HCT116 (cell line): ENCODE results near the gene PARM1. TPM values are rescaled to one million over a fixed set of nuclear protein-coding genes. Genes with fewer than 3 reads are reported as not detected.

Experiments used
- ATAC-seq: fragments of 200-7000 bp; cut with Tn5 transposase; 2 replicates; pipeline ENCODE4 v1.9.1; 2020; ENCODE audit warnings: mild to moderate bottlenecking, moderate library complexity
- BruUV-seq: library from RNA; stranded (reverse); fragments of 400-500 nt; replicated peaks from 2 replicates; lab custom pipeline; 2021; lab: Mats Ljungman, UMichigan
- CTCF ChIA-PET: fragments of 300-600 bp; sonication (Branson Sonifier 250); formaldehyde crosslinking; loops from one replicate; lab custom pipeline; 2021; ENCODE audit warnings: antibody characterized with exemption; lab: Charles Lee
- POLR2A ChIA-PET: fragments of 300-600, 350-600 bp; sonication (Branson Sonifier 250); formaldehyde crosslinking; loops from one replicate; lab custom pipeline; 2021; ENCODE audit warnings: antibody characterized with exemption; lab: Charles Lee
- RAD21 ChIA-PET, 2 experiments: fragments of 300-600 bp; sonication (Branson Sonifier 250); formaldehyde crosslinking; loops; one replicate each; lab custom pipeline; 2023; ENCODE audit warnings: low total read pairs in 2 of 2; ENCODE audit not compliant: uncharacterized antibody in 2 of 2, unreplicated experiment in 2 of 2, low non-redundant PET in 1 of 2; lab: Charles Lee
- DNase-seq: peaks from one replicate; pipeline ENCODE4 v3.0.0-alpha.2; 2010; ENCODE audit warnings: low read depth, low spot score
- H2AFZ ChIP-seq: fragments of 200-600 bp; shearing (Covaris generic), sonication (generic); 2 replicates; pipeline ENCODE4 v1.6.1; 2017; ENCODE audit warnings: low read depth, mixed run types, mixed read lengths, antibody characterized with exemption, low read length; ENCODE audit not compliant: poor library complexity, severe bottlenecking
- H3K27ac ChIP-seq: 2 replicates; pipeline ENCODE4 v1.5.1; 2012; ENCODE audit warnings: low read depth, low read length
- H3K27me3 ChIP-seq: fragments of 200-600 bp; sonication (generic); 2 replicates; pipeline ENCODE4 v1.6.1; 2016; ENCODE audit warnings: mixed run types, low read length, mixed read lengths; ENCODE audit not compliant: insufficient read depth
- H3K36me3 ChIP-seq, 2 experiments: fragments of 200-500 bp in 1 of 2; fragments of 200-600 bp in 1 of 2; sonication (Bioruptor generic) in 1 of 2; sonication (generic) in 1 of 2; 2 replicates each; pipeline versions ENCODE4 v1.5.1 to v1.6.1; 2014 to 2016; ENCODE audit warnings: low read length in 2 of 2, inconsistent platforms in 1 of 2, mixed read lengths in 1 of 2, mixed run types in 1 of 2; ENCODE audit not compliant: insufficient read depth in 2 of 2, control insufficient read depth in 1 of 2
- H3K4me1 ChIP-seq, 2 experiments: fragments of 200-600 bp in 1 of 2; sonication (generic) in 1 of 2; 2 replicates each; pipeline versions ENCODE4 v1.5.1 to v1.6.1; 2012 to 2017; ENCODE audit warnings: low read length in 2 of 2, inconsistent platforms in 1 of 2, mild to moderate bottlenecking in 1 of 2, mixed read lengths in 1 of 2, mixed run types in 1 of 2, moderate library complexity in 1 of 2; ENCODE audit not compliant: insufficient read depth in 2 of 2, control insufficient read depth in 1 of 2
- H3K4me2 ChIP-seq: fragments of 200-600 bp; sonication (generic); 2 replicates; pipeline ENCODE4 v1.6.1; 2017; ENCODE audit warnings: mixed run types, low read length, mixed read lengths
- H3K4me3 ChIP-seq, 2 experiments: fragments of 200-600 bp in 1 of 2; sonication (generic) in 1 of 2; replicated peaks in 1 of 2; 2 replicates each; pipeline ENCODE4 v1.5.1; 2011 to 2016; ENCODE audit warnings: low read length in 2 of 2, control low read depth in 1 of 2, low read depth in 1 of 2, mild to moderate bottlenecking in 1 of 2, mixed read lengths in 1 of 2, mixed run types in 1 of 2
- H3K79me2 ChIP-seq: fragments of 200-600 bp; sonication (generic); 2 replicates; pipeline ENCODE4 v1.6.1; 2017; ENCODE audit warnings: mild to moderate bottlenecking, mixed run types, low read length, moderate library complexity, mixed read lengths; ENCODE audit not compliant: insufficient read depth
- H3K9ac ChIP-seq: fragments of 200-600 bp; sonication (generic); 2 replicates; pipeline ENCODE4 v1.6.1; 2016; ENCODE audit warnings: low read length, mixed read lengths
- H3K9me2 ChIP-seq: fragments of 200-600 bp; sonication (generic), shearing (Covaris generic); 2 replicates; pipeline ENCODE4 v1.6.1; 2017; ENCODE audit warnings: mixed run types, mild to moderate bottlenecking, moderate library complexity; ENCODE audit not compliant: insufficient read depth
- H3K9me3 ChIP-seq, 2 experiments: fragments of 200-500 bp in 1 of 2; fragments of 200-600 bp in 1 of 2; sonication (Bioruptor generic) in 1 of 2; sonication (generic) in 1 of 2; 2 replicates each; pipeline ENCODE4 v1.6.1; 2014 to 2017; ENCODE audit warnings: low read length in 2 of 2, mixed read lengths in 2 of 2, inconsistent platforms in 1 of 2, low read depth in 1 of 2, mild to moderate bottlenecking in 1 of 2, mixed run types in 1 of 2, moderate library complexity in 1 of 2; ENCODE audit not compliant: control insufficient read depth in 1 of 2, insufficient read depth in 1 of 2
- H4K20me1 ChIP-seq: fragments of 200-600 bp; sonication (generic), shearing (Covaris generic); 2 replicates; pipeline ENCODE4 v1.6.1; 2017; ENCODE audit warnings: mixed run types, mild to moderate bottlenecking, moderate library complexity; ENCODE audit not compliant: insufficient read depth
- ATF3 ChIP-seq: IDR thresholded peaks from 2 replicates; pipeline ENCODE4 v1.6.1; 2012
- CEBPB ChIP-seq: IDR thresholded peaks from 2 replicates; pipeline ENCODE4 v1.6.1; 2012; ENCODE audit warnings: low read depth
- CTCF ChIP-seq, 3 experiments: fragments of 200-600 bp in 1 of 3; sonication (generic) in 1 of 3; IDR thresholded peaks in 2 of 3; conservative IDR thresholded peaks in 1 of 3; 2 replicates each; pipeline ENCODE4 v1.5.1; 2012 to 2017; ENCODE audit warnings: low read depth in 2 of 3, low read length in 2 of 3, antibody characterized with exemption in 1 of 3, borderline replicate concordance in 1 of 3, control low read depth in 1 of 3, mild to moderate bottlenecking in 1 of 3, mixed read lengths in 1 of 3, mixed run types in 1 of 3, moderate library complexity in 1 of 3; ENCODE audit not compliant: insufficient read depth in 1 of 3
- EGR1 ChIP-seq: IDR thresholded peaks from 2 replicates; pipeline ENCODE4 v1.6.1; 2012; ENCODE audit warnings: low read depth
- ELF1 ChIP-seq: IDR thresholded peaks from 2 replicates; pipeline ENCODE4 v1.6.1; 2012; ENCODE audit warnings: low read depth, borderline replicate concordance
- EZH2 ChIP-seq: fragments of 200-600 bp; sonication (generic); IDR thresholded peaks from 2 replicates; pipeline ENCODE4 v1.6.1; 2017; ENCODE audit warnings: antibody characterized with exemption, mixed run types
- EZH2phosphoT487 ChIP-seq: fragments of 200-600 bp; IDR thresholded peaks from 2 replicates; pipeline ENCODE4 v1.6.1; 2018; ENCODE audit warnings: antibody characterized with exemption, borderline replicate concordance
- MAX ChIP-seq: IDR thresholded peaks from 2 replicates; pipeline ENCODE4 v1.6.1; 2012
- RAD21 ChIP-seq: IDR thresholded peaks from 2 replicates; pipeline ENCODE4 v1.6.1; 2012; ENCODE audit warnings: low read depth, mild to moderate bottlenecking
- SIN3A ChIP-seq: IDR thresholded peaks from 2 replicates; pipeline ENCODE4 v1.6.1; 2012; ENCODE audit warnings: low read depth
- SP1 ChIP-seq: IDR thresholded peaks from 2 replicates; pipeline ENCODE4 v1.6.1; 2012; ENCODE audit warnings: low read depth
- ZFX ChIP-seq: fragments of 450-650 bp; IDR thresholded peaks from 2 replicates; pipeline ENCODE4 v1.6.1; 2017
- ZNF274 ChIP-seq: fragments of 200-500 bp; sonication (Bioruptor generic); IDR thresholded peaks from 2 replicates; pipeline ENCODE4 v1.6.1; 2014; ENCODE audit warnings: mild to moderate bottlenecking, low read depth, low read length, inconsistent platforms
- intact Hi-C: fragments of 100-400 bp; cut with micrococcal nuclease; formaldehyde crosslinking; loops from 2 replicates; pipeline ENCODE4 v1.10.0; 2022
- total RNA-seq: library from RNA; stranded (reverse); gene quantifications from one replicate; pipeline ENCODE4 v1.2.1, GENCODE V29; 2021; ENCODE audit not compliant: unreplicated experiment

Gene PARM1
- total RNA-seq, 1 experiment from 2014 or later: 11.7 TPM

GRCh38 chr4:74931376-74931775 is 1.5 kb upstream of the PARM1 start:
- H3K9me3 ChIP-seq: no peaks in the 10 kb centered on the region
- no peak for ATAC-seq
- H2AFZ ChIP-seq: no peak overlapping the region
- ChIA-PET RAD21 (no interaction called here), POLR2A (no interaction called here), CTCF (interaction anchor here (1.5 to 2.5 kb wide), 2 partner anchors 15 to 559 kb away, joined by 3 to 7 read pairs; no protein-coding TSS in a partner anchor)
- H3K36me3 ChIP-seq: no peaks in the 10 kb centered on the region
- no peak overlapping the region for H3K4me3 ChIP-seq
- TF ChIP-seq SIN3A: no peak
- TF ChIP-seq CTCF (IDR thresholded peaks at IDR 0.05 in 2 of 3, conservative IDR thresholded peaks at IDR 0.05 in 1 of 3; ENCODE audit: borderline replicate concordance in 1 of 3, insufficient read depth in 1 of 3, low read depth in 2 of 3, low read length in 2 of 3): no peak
- TF ChIP-seq MAX: no peak
- no peak for TF ChIP-seq ELF1
- no peak for TF ChIP-seq SP1
- no peak for TF ChIP-seq EZH2phosphoT487
- no peak for TF ChIP-seq EGR1
- no peak for TF ChIP-seq RAD21
- TF ChIP-seq ATF3: no peak
- no peak for TF ChIP-seq CEBPB
- no peak for TF ChIP-seq ZFX
- TF ChIP-seq ZNF274: no peak
- no peak for TF ChIP-seq EZH2
- H3K4me1 ChIP-seq: peaks cover 0 to 17% of the 10 kb centered on the region in 2 experiments; a peak in 1 of 4 replicates
- H3K27ac ChIP-seq: no peak overlapping the region
- no peak overlapping the region for H3K9ac ChIP-seq
- H3K79me2 ChIP-seq: no peaks in the 10 kb centered on the region
- no peaks in the 10 kb centered on the region for H4K20me1 ChIP-seq
- H3K4me2 ChIP-seq: no peak overlapping the region
- no peak for DNase-seq
- H3K9me2 ChIP-seq: no peaks in the 10 kb centered on the region
- BruUV-seq: no TSS peak
- H3K27me3 ChIP-seq: no peaks in the 10 kb centered on the region
- intact Hi-C loops: no loop called here
